GM12891 (cell line): ENCODE measurements around the gene BCL11A.

Source experiments
- DNase-seq: peaks from one replicate; pipeline ENCODE4 v3.0.0; 2011; ENCODE audit warnings: low spot score; ENCODE audit not compliant: insufficient read length
- FAIRE-seq: peaks from 2 replicates; lab custom pipeline; 2011; peaks lifted over from hg19 to GRCh38; lab: Jason Lieb, UNC
- PAX5 ChIP-seq: IDR thresholded peaks from 2 replicates; pipeline ENCODE4 v1.6.1; 2011; ENCODE audit warnings: low read length, moderate library complexity, mild to moderate bottlenecking; ENCODE audit not compliant: insufficient read depth, severe bottlenecking
- POLR2A ChIP-seq: IDR thresholded peaks from 2 replicates; pipeline ENCODE4 v1.6.1; 2011; ENCODE audit warnings: low read depth, low read length, control low read depth
- POLR2AphosphoS5 ChIP-seq: IDR thresholded peaks from 2 replicates; pipeline ENCODE4 v1.6.1; 2011; ENCODE audit warnings: low read depth, low read length, control low read depth
- POU2F2 ChIP-seq: IDR thresholded peaks from 2 replicates; pipeline ENCODE4 v1.6.1; 2011; ENCODE audit warnings: low read depth, mild to moderate bottlenecking, control low read depth, low read length, moderate library complexity
- SPI1 ChIP-seq: IDR thresholded peaks from 2 replicates; pipeline ENCODE4 v1.6.1; 2011; ENCODE audit warnings: low read depth, low read length, control low read depth
- TAF1 ChIP-seq: IDR thresholded peaks from 2 replicates; pipeline ENCODE4 v1.6.1; 2011; ENCODE audit warnings: low read depth, low read length, control low read depth

The BCL11A gene

DNA sequence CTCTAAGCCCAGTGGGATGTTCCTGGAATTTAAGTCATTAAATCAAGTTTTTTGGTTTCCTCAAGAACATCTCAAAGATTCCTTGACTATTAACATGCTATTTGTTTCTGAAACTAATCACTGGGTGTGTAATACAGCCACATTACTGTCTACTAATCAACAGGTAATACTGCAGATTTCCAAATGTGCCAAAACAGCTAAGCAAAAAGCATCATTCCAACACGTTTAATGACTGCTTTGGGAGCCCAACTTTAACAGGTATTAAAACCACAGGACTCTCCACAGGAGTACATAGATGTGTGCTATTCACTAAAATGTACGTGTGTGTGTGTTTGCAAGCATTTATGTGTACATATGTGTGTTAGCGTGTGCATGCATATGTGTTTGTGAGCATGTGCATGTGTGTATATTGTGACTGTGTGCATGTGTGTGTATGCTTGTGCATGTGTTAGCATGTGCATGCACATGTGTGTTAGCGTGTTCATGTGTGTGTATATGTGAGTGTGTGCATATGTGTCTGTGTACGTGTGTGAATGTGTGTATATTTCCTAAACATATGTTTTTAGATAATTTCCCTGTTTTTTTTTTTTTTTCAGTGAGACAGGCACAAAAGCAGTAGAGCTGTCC is 80.7 kb downstream of the BCL11A start:
- FAIRE-seq: peak; percentile 85
- TF ChIP-seq POU2F2: no peak
- TF ChIP-seq PAX5: no peak

GRCh38 chr2:60472041-60472440 is 81.4 kb downstream of the BCL11A start:
- DNase-seq (no peak), FAIRE-seq (peak; percentile 13)

More for the DNA sequence above, 80.7 kb downstream of the BCL11A start:
- DNase-seq: no peak

GRCh38 chr2:60470340-60470739 is 83.1 kb downstream of the BCL11A start:
- no peak for DNase-seq
- TF ChIP-seq SPI1 (no peak), POLR2AphosphoS5 (no peak), PAX5 (no peak), POU2F2 (no peak), TAF1 (no peak), POLR2A (no peak)
- no peak for FAIRE-seq

More at GRCh38 chr2:60472041-60472440, 81.4 kb downstream of the BCL11A start:
- no peak for TF ChIP-seq POLR2A
- no peak for TF ChIP-seq TAF1
- no peak for TF ChIP-seq POU2F2
- TF ChIP-seq POLR2AphosphoS5: no peak
- TF ChIP-seq PAX5: no peak
- no peak for TF ChIP-seq SPI1

DNA sequence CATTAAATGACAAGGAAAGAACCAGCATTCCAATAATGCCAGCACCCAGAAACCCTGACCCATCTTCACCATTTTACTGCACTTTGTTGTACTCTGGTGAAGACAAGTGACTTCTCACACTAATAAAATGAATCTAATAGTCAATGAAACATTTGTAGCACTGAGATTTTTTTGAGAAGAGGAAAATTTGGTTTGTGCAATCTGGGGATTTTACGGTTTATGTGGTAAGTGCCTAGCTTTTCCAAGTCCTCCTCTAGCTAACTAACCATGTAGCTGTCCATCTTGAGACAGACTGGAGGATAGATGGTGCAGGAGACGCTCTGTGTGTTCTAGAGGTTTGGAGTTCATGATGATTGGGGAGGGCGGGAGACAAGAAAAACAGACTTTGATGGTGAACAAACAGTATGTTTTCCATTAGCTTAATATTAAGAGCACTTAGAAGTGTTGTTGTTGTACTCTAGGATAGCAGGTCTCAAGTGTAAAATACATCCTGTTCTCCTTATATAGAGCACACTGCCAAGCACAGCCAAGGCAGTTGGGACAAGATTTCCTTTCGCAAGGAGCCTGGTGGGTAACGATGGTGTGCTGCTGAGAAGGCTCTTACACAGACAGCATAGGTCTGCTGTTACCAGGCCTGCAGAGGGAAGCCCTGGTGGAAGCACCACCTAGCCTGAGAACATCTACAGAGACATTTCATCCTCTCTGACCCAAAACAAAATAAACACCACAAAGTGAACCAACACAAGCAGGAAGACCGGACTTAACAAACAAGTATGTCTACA is 83.7 kb downstream of the BCL11A start:
- FAIRE-seq: no peak
- DNase-seq: no peak
- no peak for TF ChIP-seq POLR2A
- no peak for TF ChIP-seq POLR2AphosphoS5
- no peak for TF ChIP-seq PAX5
- no peak for TF ChIP-seq SPI1
- no peak for TF ChIP-seq TAF1
- no peak for TF ChIP-seq POU2F2

- DNase-seq (no peak), FAIRE-seq (no peak)
- no peak for TF ChIP-seq POU2F2
- TF ChIP-seq PAX5: no peak
- TF ChIP-seq SPI1: no peak
- no peak for TF ChIP-seq POLR2A
- TF ChIP-seq TAF1: no peak
- TF ChIP-seq POLR2AphosphoS5: no peak
These were observed 84.9 kb downstream of the BCL11A start for GRCh38 chr2:60468382-60469085.

DNA sequence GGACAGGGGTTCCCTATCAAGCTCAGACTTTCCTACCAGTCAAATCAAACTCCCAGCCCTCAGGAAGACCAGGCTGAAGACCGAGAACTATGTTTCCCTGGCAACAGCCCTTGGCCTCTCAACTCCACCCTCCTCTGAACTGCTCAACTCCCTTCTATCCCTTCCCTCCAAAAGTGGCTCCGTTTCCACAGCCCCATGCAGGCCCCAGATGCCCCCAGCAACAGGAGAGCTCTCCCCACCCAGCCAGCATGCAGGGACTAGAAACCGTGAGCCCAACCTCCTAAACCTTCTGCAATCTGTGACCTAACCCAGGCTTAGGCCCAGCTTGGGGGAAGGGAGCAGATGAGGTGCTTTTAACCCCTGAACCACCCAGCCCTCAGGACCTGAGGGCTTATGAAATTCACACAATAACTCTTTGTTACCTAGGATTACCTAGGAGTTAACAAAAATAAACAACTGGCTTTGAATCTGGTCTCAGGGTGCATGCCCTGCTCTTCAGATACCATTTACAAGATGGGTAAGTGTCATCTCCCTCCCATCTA is 87.2 kb downstream of the BCL11A start:
- no peak for FAIRE-seq
- no peak for DNase-seq
- TF ChIP-seq PAX5 (no peak), SPI1 (no peak), POLR2A (no peak), POLR2AphosphoS5 (no peak), POU2F2 (no peak), TAF1 (no peak)

GRCh38 chr2:60465736-60466135 is 87.7 kb downstream of the BCL11A start:
- no peak for DNase-seq
- no peak for FAIRE-seq
- no peak for TF ChIP-seq POLR2A
- no peak for TF ChIP-seq PAX5
- no peak for TF ChIP-seq SPI1
- no peak for TF ChIP-seq POLR2AphosphoS5
- TF ChIP-seq POU2F2: no peak
- TF ChIP-seq TAF1: no peak

GRCh38 chr2:60463249-60463648 is 90.2 kb downstream of the BCL11A start:
- no peak for FAIRE-seq
- no peak for TF ChIP-seq PAX5
- no peak for TF ChIP-seq SPI1
- no peak for TF ChIP-seq POLR2AphosphoS5
- TF ChIP-seq TAF1: no peak
- no peak for TF ChIP-seq POU2F2
- no peak for TF ChIP-seq POLR2A

DNA sequence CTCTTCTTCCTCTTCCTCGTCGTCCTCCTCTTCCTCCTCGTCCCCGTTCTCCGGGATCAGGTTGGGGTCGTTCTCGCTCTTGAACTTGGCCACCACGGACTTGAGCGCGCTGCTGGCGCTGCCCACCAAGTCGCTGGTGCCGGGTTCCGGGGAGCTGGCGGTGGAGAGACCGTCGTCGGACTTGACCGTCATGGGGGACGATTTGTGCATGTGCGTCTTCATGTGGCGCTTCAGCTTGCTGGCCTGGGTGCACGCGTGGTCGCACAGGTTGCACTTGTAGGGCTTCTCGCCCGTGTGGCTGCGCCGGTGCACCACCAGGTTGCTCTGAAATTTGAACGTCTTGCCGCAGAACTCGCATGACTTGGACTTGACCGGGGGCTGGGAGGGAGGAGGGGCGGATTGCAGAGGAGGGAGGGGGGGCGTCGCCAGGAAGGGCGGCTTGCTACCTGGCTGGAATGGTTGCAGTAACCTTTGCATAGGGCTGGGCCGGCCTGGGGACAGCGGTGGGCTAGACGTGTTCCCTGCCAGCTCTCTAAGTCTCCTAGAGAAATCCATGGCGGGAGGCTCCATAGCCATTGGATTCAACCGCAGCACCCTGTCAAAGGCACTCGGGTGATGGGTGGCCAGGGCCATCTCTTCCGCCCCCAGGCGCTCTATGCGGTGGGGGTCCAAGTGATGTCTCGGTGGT is 91.9 kb downstream of the BCL11A start:
- no peak for FAIRE-seq
- no peak for DNase-seq
- TF ChIP-seq POU2F2: no peak
- TF ChIP-seq POLR2A: no peak
- TF ChIP-seq POLR2AphosphoS5: no peak
- no peak for TF ChIP-seq TAF1
- no peak for TF ChIP-seq PAX5
- no peak for TF ChIP-seq SPI1

More at GRCh38 chr2:60463249-60463648, 90.2 kb downstream of the BCL11A start:
- no peak for DNase-seq
